Stimulated activated naive CD4-positive, alpha-beta T cell treated with Interleukin-2 at 50 U/mL for 16 hours (primary cell): Measurements from ENCODE around the gene SERPINB2.

Experiments used
- DNase-seq: peaks from one replicate; lab custom pipeline; 2025; lab: John Stamatoyannopoulos, UW

SERPINB2 gene

GRCh38 chr18:63887424-63887823 is at the start of gene SERPINB2:
SERPINB2 (plus strand) TSS chr18:63887705; CDS start chr18:63891445, 3,740 bp downstream.
- no peak for DNase-seq

GRCh38 chr18:63843008-63843407 is 44.5 kb upstream of the SERPINB2 start:
- no peak for DNase-seq

DNA sequence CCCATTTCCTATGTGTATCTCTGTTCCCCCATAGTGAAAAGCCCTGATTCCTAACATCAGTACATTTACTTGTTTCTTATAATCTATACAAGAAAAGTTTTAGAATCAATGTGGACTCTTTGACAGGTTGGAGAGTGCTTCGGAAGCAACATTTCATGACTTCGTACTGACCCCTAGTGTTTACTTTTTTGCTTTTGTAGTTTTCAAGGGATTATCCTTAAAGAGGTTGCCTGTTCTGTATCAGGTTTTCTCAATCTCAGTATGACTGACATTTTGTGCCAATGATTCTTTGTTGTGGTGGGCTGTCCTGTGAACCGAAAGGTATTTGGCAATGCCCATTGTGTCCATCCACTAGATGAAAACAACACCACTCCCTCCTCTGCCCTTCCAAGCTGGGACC is 43.3 kb upstream of the SERPINB2 start:
- DNase-seq: no peak

DNA sequence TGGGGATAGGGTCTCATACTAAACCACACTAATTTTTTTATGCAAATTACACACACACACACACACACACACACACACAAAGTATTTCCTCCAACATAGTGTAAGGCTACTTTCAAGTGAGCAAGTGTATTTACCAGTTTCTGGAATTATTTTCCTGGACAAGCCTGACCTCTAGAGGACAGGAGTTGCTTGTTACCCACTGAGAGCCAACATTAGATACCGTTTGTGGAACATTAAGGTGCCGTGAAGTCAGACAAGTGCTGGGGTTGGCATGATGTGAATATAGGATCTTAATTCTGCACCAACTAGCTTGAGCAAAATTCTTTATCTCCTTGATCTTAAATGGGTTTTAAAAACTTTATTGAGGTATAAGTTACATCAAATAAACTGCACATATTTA is 39.3 kb upstream of the SERPINB2 start:
- no peak for DNase-seq

- no peak for DNase-seq
Observed at GRCh38 chr18:63850020-63850419, 37.5 kb upstream of the SERPINB2 start.

DNA sequence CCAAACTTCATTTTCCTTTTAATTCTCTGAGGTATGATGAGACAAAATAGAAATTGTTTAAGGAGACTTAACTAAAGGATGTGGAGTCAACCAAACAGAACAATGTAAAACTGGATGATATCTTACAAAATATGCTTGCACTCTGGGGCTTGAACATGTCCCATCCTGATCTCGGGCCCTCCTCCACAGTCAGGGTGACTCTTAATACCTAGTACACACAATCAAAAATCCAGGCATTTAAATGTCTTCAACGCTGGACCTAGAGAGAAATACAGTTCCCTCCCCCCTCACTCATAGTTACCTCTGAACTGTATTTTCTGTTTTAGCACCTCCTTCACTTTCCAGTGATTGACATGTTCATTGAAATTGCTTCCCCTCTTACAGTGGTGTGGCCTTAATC is 36.9 kb upstream of the SERPINB2 start:
- no peak for DNase-seq

DNA sequence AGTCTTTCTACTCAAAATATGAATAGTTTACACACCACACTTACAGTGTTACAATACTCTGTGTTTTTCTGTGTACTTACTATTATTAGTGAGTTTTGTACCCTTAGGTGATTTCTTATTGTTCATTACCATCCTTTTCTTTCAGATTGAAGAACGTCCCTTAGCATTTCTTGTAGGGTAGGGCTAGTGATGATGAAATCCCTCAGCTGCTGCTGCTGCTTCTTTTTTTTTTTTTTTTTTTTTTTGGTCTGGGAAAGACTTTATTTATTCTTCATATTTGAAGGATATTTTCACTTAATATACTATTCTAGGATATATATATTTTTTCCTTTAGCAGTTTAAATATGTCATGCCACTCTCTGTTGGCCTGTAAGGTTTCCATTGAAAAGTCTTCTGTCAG is 29.0 kb upstream of the SERPINB2 start:
- DNase-seq: no peak

DNA sequence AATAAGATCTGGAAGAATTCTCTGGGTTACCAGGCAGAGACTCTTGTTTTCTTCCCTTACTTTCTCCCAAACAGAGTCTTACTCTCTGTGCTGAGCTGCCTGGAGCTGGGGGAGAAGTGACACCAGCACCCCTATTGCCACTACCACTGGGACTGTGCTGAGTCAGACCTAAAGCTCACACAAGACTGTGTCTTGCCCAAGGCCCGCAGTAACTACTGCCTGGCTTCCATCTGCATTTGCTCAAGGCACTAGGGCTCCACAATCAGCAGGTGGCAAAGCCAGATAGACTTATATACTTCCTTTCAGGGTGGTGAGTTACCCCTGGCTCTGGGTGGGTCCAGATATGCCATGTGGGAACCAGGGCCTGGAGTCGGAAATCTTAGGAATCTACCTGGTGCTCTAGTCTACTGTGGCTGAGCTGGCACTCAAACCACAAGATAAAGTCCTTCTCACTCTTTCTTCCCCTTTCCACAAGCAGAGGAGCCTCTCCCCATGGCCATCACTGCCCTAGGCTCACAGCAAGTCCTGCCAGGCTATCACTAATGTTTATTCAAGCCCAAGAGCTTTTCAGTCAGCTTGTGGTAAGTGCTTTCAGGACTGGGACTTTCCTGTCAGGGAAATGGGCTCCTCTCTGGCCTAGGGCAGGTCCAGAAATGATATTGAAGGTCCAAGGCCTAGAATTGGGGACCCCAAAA is 27.6 kb upstream of the SERPINB2 start:
- DNase-seq: no peak

- no peak for DNase-seq
Observed at GRCh38 chr18:63860531-63860930, 27.0 kb upstream of the SERPINB2 start.

- no peak for DNase-seq
Observed at GRCh38 chr18:63867368-63868125, 20.0 kb upstream of the SERPINB2 start.

DNA sequence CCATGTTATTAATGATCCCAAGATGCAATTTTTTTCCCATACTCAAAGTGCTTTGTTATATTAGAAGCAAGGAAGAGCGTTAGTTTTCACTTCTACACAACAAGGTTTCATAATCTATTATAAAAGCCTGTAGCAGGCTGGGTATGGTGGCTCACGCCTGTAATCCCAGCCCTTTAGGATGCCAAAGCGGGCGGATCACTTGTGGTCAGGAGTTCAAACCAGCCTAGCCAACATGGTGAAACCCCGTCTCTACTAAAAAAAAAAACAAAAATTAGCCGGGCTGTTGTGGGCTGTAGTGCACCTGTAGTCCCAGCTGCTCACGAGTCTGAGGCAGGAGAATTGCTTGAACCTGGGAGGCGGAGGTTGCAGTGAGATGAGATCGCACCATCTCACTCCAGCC is 19.0 kb upstream of the SERPINB2 start:
- DNase-seq: no peak

GRCh38 chr18:63869374-63869773 is 18.1 kb upstream of the SERPINB2 start:
- DNase-seq: no peak

- DNase-seq: no peak
Observed at GRCh38 chr18:63869851-63870250, 17.7 kb upstream of the SERPINB2 start.

DNA sequence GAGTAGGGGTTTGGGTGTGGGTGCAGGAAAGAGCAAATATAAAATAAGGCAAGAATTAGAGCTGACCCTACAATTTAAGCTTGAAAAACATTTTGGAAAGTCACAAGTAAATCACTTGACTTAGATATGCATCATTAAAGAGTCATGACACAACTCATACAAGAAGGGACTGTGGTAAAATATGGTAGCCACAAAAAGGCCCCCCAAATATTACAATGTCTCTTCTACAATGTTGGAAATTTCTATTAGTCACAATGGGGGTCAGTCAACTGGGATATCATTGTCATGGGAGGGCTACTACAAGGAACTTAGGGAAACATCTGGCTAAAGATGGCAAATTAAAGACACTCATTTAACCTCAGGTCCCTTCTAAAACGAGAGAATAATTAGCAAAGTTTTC is 15.7 kb upstream of the SERPINB2 start:
- no peak for DNase-seq

GRCh38 chr18:63872586-63872985 is 14.9 kb upstream of the SERPINB2 start:
- DNase-seq: no peak

- DNase-seq: no peak
Observed at GRCh38 chr18:63878343-63878742, 9.2 kb upstream of the SERPINB2 start.

DNA sequence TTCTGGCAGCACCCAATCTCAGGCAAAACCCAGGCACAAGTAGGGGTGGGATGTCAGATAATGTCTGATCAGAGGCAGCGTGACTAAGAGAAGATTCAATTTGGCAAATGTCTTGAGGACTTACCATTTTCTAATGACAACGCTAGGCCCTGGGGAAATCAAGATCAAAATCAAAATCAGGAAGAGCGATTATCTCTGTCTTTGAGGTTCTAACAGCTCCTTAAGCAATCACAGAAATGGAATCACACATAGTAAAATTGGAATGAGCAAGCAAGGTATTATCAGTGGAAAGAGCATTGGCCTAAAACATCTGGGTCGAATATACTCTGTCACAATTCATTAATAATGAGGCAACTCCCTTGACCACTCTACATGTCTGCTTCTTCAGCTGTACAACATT is 8.6 kb upstream of the SERPINB2 start:
- no peak for DNase-seq

GRCh38 chr18:63879709-63880108 is 7.8 kb upstream of the SERPINB2 start:
- no peak for DNase-seq

DNA sequence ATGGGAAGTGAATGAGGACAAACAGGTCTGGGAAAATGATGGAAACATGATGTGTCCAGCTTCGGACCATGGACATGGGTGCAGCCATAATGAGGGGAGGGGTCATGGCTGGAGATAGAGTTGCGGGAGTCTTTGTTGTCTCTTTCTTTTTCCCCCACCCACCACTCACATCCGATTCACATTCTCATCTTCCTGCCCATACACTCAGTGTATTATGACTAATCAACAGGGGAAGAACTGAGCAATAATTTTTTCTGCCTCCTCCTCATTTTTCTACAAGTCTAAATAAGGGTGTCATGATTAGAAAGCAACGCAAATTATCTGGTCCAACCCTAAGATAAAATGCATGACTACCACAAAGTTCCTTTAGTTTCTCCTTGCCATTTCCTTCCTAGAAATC is 5.7 kb upstream of the SERPINB2 start:
- DNase-seq: no peak

DNA sequence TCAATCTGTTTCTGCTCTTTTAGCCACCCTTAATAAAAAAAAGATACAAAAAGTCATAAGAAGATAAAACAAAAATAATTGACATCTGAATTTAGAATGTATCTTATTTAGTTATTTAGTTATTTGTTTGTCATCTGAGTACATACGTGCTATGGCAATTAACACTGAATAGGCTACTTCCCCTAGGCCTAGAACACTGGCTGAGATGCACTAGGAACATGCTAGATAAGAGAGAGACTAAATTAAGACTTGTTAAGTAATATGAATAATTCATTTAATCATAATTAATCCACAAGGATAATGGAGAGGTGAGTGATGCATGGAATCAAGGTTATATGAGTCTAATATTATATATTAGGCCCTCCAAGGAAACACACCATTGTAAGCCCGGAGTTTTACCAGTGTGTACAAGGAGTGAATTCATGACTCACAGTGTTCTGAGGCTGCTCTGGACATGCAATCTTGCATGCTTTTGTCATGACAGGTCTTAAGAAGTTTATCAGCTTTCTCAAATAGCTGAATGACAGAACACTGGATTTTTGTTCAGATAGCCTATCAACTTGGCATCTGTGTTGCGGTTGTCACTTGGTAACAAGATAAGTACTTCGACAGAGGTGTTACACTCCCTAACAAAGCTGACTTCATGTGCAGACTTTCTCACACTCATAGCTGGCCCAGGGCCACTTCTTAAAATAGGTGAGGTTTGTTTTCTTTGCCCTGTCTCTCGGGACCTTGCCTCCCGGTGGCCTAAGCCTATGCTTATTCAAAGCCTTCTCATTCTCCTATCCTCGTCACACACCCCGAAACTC is 5.0 kb upstream of the SERPINB2 start:
- DNase-seq: no peak

DNA sequence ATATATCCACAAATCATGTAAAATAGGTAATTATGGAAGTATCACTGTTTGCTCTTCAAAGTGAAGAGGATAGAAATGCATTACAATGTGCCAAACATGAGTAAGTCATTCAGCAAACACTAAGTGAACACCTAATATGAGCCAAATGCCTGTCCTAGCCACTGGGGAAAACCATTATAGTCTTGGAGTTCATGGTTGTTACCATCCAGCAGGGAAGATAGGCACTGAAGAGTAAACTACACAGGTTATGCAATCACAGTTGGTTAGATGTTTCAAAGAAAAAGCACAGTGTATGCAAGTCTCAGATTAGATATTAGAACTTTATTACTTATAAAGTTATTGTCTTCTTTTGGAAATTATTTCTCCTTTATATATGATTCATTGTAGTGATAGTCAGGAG is 3.9 kb upstream of the SERPINB2 start:
- DNase-seq: no peak

DNA sequence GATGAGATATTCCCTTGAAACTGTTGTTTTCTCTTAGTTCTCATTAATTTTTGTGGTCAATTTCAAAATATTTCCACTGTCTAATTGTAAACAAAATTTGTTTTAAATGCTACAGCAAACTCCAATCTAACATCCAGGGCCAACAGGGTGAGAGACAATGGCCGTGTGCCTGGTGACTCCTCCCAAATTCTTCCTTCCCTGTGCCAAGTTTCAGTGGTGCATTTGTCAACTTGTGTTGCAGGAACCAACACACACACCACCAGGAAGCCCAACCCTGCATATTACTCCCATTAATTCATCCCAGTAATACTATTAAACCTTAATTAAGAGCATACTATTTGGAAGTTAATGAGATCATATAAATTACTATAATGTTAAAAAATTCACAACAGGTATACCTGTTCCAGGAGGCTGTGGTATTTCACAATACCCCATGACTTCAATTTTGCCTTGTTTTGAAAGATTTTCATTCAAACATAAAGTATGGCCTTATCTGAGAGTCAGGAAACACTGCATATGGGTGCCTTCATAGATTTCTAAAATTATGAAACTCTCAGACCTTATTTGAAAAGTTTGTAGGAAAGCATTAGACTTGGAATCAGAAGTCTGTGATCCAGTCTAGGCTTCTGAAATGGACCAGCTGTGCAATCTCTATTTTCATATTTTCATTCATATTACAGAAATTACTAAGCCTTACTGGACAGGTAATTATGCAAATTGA is 1.1 kb downstream of the SERPINB2 start:
- DNase-seq: no peak
